Fibroblast of lung (primary cell): ENCODE data around the gene CAPG. TPM values are rescaled to one million over a fixed set of nuclear protein-coding genes. Genes with fewer than 3 reads are reported as not detected.

ENCODE experiments used
- DNase-seq, 2 donors: peaks; one replicate each; pipeline versions ENCODE4 v3.0.0 to v3.0.0-alpha.2; 2010; ENCODE audit warnings: low read depth in 2 of 2
- H2AFZ ChIP-seq: 2 replicates; pipeline ENCODE4 v1.5.1; 2012; ENCODE audit warnings: low read length, control low read depth, inconsistent platforms
- H3K27ac ChIP-seq: 2 replicates; pipeline ENCODE4 v1.5.1; 2011; ENCODE audit warnings: low read length, control low read depth; ENCODE audit not compliant: insufficient read depth
- H3K27me3 ChIP-seq: 2 replicates; pipeline ENCODE4 v1.5.1; 2011; ENCODE audit warnings: mild to moderate bottlenecking, low read length; ENCODE audit not compliant: control insufficient read depth, insufficient read depth
- H3K36me3 ChIP-seq: 2 replicates; pipeline ENCODE4 v1.5.1; 2011; ENCODE audit warnings: low read length; ENCODE audit not compliant: control insufficient read depth, insufficient read depth
- H3K4me1 ChIP-seq: 2 replicates; pipeline ENCODE4 v1.5.1; 2011; ENCODE audit warnings: low read length; ENCODE audit not compliant: control insufficient read depth, insufficient read depth; ENCODE audit errors: extremely low read depth
- H3K4me2 ChIP-seq: 2 replicates; pipeline ENCODE4 v1.5.1; 2011; ENCODE audit warnings: low read length, control low read depth; ENCODE audit not compliant: insufficient read depth; ENCODE audit errors: extremely low read depth
- H3K4me3 ChIP-seq, 4 experiments: fragments of 200-600 bp in 1 of 4; sonication (generic) in 1 of 4; replicated peaks in 1 of 4; 2 replicates each; pipeline ENCODE4 v1.5.1; 2011 to 2016; ENCODE audit warnings: low read length in 4 of 4, low read depth in 3 of 4, mild to moderate bottlenecking in 3 of 4, control low read depth in 2 of 4, inconsistent platforms in 1 of 4, mixed read lengths in 1 of 4; ENCODE audit not compliant: insufficient read depth in 1 of 4; ENCODE audit errors: control extremely low read depth in 1 of 4
- H3K79me2 ChIP-seq: 2 replicates; pipeline ENCODE4 v1.5.1; 2012; ENCODE audit warnings: mild to moderate bottlenecking, low read length, inconsistent platforms; ENCODE audit not compliant: control insufficient read depth, insufficient read depth
- H3K9ac ChIP-seq: 2 replicates; pipeline ENCODE4 v1.5.1; 2011; ENCODE audit warnings: mild to moderate bottlenecking, low read length, control low read depth; ENCODE audit not compliant: insufficient read depth
- H3K9me3 ChIP-seq: 2 replicates; pipeline ENCODE4 v1.5.1; 2012; ENCODE audit warnings: low read depth, low read length; ENCODE audit not compliant: control insufficient read depth, insufficient read depth
- H4K20me1 ChIP-seq: 2 replicates; pipeline ENCODE4 v1.5.1; 2011; ENCODE audit warnings: low read length; ENCODE audit not compliant: control insufficient read depth, insufficient read depth; ENCODE audit errors: extremely low read depth
- EZH2 ChIP-seq: IDR thresholded peaks from 2 replicates; pipeline ENCODE4 v1.5.1; 2012; ENCODE audit warnings: low read length, control low read depth, mild to moderate bottlenecking; ENCODE audit errors: missing control alignments
- polyA plus RNA-seq, 2 donors: library from polyadenylated mRNA; depleted of rRNA in 1 of 2; stranded (reverse) in 1 of 2; unstranded in 1 of 2; fragments of >200 nt; gene quantifications; 2 replicates each; pipeline ENCODE4 v1.2.1, GENCODE V29; 2011 to 2012; ENCODE audit warnings: missing spikeins in 1 of 2
- total RNA-seq: library from RNA; depleted of rRNA; stranded (reverse); fragments of >200 nt; gene quantifications from 2 replicates; pipeline ENCODE4 v1.2.1, GENCODE V29; 2014
- TF ChIP-seq, protein P1 (sequence below), 2 donors: IDR thresholded peaks in 1 of 2; conservative IDR thresholded peaks in 1 of 2; 1 replicate in 1 of 2; 2 replicates in 1 of 2; pipeline ENCODE4 v1.5.1; 2011 to 2012; ENCODE audit warnings: low read length in 2 of 2, control low read depth in 1 of 2, inconsistent platforms in 1 of 2, low read depth in 1 of 2, mild to moderate bottlenecking in 1 of 2

The CAPG gene
- total and polyA plus RNA-seq, 2 donors (not counting 1 experiment from before 2014, with no cell fraction given) = 43.8 to 193 TPM

DNA sequence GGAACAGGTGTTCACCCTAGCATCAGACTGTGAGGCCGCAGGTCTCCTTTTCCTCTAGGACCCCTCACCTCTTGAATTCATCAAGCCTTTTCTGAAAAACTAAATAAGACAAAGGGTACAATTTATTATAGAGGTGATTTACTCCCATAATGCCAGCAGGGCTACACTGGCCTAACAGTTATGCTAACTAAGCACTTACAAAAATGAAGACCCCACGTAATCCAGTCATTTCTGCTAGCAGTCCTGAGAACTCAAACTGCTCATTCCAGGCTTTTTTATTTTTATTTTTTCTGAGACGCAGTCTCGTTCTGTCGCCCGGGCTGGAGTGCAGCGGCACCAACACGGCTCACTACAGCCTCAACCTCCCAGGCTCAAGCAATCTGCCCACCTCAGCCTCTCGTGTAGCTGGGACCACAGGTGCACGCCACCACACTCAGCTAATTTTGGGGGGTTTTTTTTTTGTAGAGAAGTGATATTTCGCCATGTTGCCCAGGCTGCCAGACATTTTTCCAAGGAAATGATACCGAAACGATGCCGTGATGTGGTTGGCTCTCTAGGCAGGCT is 14.2 kb downstream of the CAPG start:
- Histone ChIP-seq H3K4me1 (peaks cover 8% of the 10 kb centered on the region), H3K27ac (no peak overlapping the region), H3K4me3 (no peak overlapping the region), H3K79me2 (no peaks in the 10 kb centered on the region), H4K20me1 (no peaks in the 10 kb centered on the region), H3K36me3 (peaks cover 4% of the 10 kb centered on the region), H3K9ac (no peak overlapping the region), H3K9me3 (no peaks in the 10 kb centered on the region), H3K27me3 (no peaks in the 10 kb centered on the region), H2AFZ (no peak overlapping the region), H3K4me2 (no peak overlapping the region)
- TF ChIP-seq, protein P1, sequence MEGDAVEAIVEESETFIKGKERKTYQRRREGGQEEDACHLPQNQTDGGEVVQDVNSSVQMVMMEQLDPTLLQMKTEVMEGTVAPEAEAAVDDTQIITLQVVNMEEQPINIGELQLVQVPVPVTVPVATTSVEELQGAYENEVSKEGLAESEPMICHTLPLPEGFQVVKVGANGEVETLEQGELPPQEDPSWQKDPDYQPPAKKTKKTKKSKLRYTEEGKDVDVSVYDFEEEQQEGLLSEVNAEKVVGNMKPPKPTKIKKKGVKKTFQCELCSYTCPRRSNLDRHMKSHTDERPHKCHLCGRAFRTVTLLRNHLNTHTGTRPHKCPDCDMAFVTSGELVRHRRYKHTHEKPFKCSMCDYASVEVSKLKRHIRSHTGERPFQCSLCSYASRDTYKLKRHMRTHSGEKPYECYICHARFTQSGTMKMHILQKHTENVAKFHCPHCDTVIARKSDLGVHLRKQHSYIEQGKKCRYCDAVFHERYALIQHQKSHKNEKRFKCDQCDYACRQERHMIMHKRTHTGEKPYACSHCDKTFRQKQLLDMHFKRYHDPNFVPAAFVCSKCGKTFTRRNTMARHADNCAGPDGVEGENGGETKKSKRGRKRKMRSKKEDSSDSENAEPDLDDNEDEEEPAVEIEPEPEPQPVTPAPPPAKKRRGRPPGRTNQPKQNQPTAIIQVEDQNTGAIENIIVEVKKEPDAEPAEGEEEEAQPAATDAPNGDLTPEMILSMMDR (conservative IDR thresholded peaks at IDR 0.05 in 1 of 2, IDR thresholded peaks at IDR 0.05 in 1 of 2; ENCODE audit: low read depth in 1 of 2, low read length in 2 of 2) = no peak
- no peak for TF ChIP-seq EZH2
- no peak for DNase-seq

DNA sequence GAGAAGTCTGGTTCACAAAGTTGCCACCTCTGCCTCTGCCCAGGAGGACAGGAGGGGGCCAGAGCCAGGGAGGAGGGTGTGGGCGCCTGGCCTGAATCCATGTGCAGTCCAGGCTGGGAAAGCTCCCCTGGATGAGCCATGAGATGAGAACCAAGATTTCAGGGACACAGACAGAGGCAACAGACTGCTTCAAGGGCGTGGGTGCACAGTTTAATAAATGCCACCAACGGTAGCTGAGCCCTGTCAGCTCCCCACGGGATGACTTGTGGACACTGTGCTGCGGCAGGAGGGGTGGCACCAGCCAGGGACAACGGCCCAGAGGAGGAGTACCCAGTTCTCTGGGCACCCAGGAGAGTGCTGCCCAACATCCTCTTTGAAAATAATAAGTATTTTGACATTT is 15.2 kb downstream of the CAPG start:
- Histone ChIP-seq H3K9me3 (no peaks in the 10 kb centered on the region), H3K4me2 (no peak overlapping the region), H2AFZ (no peak overlapping the region), H3K27ac (no peak overlapping the region), H4K20me1 (no peaks in the 10 kb centered on the region), H3K79me2 (no peaks in the 10 kb centered on the region), H3K27me3 (no peaks in the 10 kb centered on the region), H3K4me3 (no peak overlapping the region), H3K4me1 (peaks cover 8% of the 10 kb centered on the region), H3K36me3 (peaks cover 4% of the 10 kb centered on the region), H3K9ac (no peak overlapping the region)
- TF ChIP-seq, protein P1 (conservative IDR thresholded peaks at IDR 0.05 in 1 of 2, IDR thresholded peaks at IDR 0.05 in 1 of 2; ENCODE audit: low read depth in 1 of 2, low read length in 2 of 2) = no peak
- no peak for TF ChIP-seq EZH2
- no peak for DNase-seq

DNA sequence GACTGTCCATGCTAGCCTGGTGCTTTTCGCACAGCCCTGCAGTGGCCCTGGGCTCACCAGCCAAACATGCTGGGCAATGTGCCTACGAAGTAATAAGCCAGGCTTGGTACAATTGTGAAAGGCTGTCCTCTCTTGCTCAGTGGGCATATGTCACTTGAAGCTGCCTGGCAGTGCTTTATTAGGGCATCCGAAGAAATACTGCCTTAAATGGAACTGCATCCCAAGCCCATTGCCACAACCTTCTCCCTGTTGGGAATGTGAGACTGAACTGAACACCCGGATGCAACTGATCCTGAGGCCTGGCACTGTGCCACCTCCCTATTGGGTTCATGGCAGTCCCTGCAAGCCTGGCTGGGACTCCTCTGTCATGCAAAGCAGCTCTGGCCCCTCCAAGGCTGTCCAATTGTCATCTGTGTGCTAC is 15.9 kb downstream of the CAPG start:
- Histone ChIP-seq H3K4me2 (no peak overlapping the region), H3K9ac (no peak overlapping the region)

More for the DNA sequence above, 15.9 kb downstream of the CAPG start:
- Histone ChIP-seq H2AFZ (no peak overlapping the region), H3K79me2 (no peaks in the 10 kb centered on the region), H3K4me3 (no peak overlapping the region), H3K9me3 (no peaks in the 10 kb centered on the region), H3K36me3 (peaks cover 4% of the 10 kb centered on the region), H4K20me1 (no peaks in the 10 kb centered on the region), H3K27ac (no peak overlapping the region), H3K27me3 (no peaks in the 10 kb centered on the region), H3K4me1 (peaks cover 8% of the 10 kb centered on the region)
- DNase-seq = no peak
- TF ChIP-seq, protein P1 (conservative IDR thresholded peaks at IDR 0.05 in 1 of 2, IDR thresholded peaks at IDR 0.05 in 1 of 2; ENCODE audit: low read depth in 1 of 2, low read length in 2 of 2) = no peak
- no peak for TF ChIP-seq EZH2
